ENCODE results near the gene USP7.

DNA sequence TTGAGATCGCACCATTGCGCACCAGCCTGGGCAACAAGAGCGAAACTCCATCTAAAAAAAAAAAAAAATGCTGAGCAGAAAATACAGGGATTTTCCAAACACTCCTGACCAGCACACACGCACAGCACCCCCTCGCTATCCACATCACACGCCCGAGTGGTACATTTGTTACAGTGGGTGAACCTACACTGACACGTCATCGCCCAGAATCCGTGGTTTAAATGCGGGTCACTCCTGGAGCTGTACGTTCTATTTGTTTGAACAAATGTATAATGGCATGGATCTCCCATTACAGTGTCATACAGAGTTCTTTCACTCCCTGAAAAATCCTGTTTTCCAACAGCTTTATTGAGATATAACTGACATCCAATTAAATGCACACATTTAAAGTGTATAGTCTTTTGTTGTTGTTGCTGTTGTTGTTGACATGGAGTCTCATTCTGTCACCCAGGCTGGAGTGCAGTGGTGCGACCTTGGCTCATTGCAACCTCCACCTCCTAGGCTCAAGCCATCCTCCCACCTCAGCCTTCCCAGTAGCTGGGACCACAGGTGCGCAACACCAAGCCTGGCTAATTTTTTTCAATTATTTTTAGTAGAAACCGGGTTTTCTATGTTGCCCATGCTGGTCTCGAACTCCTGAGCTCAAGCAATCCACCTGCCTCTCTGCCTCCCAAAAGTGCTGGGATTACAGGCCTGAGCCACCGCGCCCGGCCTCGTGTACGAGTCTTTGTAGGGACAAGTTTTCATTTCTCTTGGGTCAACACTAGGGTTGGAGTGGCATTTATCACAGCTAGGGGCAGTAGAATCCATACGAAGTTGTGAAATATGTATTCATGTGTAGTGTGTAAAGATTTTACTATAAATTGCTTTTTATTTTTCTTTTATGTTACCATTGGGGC, 90.5 kb downstream of the USP7 start:
- TF ChIP-seq, protein P1, sequence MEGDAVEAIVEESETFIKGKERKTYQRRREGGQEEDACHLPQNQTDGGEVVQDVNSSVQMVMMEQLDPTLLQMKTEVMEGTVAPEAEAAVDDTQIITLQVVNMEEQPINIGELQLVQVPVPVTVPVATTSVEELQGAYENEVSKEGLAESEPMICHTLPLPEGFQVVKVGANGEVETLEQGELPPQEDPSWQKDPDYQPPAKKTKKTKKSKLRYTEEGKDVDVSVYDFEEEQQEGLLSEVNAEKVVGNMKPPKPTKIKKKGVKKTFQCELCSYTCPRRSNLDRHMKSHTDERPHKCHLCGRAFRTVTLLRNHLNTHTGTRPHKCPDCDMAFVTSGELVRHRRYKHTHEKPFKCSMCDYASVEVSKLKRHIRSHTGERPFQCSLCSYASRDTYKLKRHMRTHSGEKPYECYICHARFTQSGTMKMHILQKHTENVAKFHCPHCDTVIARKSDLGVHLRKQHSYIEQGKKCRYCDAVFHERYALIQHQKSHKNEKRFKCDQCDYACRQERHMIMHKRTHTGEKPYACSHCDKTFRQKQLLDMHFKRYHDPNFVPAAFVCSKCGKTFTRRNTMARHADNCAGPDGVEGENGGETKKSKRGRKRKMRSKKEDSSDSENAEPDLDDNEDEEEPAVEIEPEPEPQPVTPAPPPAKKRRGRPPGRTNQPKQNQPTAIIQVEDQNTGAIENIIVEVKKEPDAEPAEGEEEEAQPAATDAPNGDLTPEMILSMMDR (optimal IDR thresholded peaks at IDR 0.05 in 1 of 3, IDR thresholded peaks at IDR 0.05 in 1 of 3, conservative IDR thresholded peaks at IDR 0.05 in 1 of 3; ENCODE audit: extremely low read depth in 1 of 3, insufficient read depth in 2 of 3, low read length in 3 of 3), result peak in 1 of 3 experiments; percentile 22
- TF ChIP-seq EZH2 (IDR thresholded peaks at IDR 0.05; ENCODE audit: low read length), result no peak
